A204.1 (cell line): ENCODE results near the gene MFAP3L.

ENCODE experiments used
- FAIRE-seq: peaks from 2 replicates; lab custom pipeline; 2012; peaks lifted over from hg19 to GRCh38; lab: Jason Lieb, UNC

The MFAP3L gene

GRCh38 chr4:170017252-170017651 is 8.9 kb downstream of the MFAP3L start:
- no peak for FAIRE-seq

- no peak for FAIRE-seq
These were observed 10.9 kb downstream of the MFAP3L start for GRCh38 chr4:170015285-170015684.

- no peak for FAIRE-seq
These were observed 11.7 kb downstream of the MFAP3L start for GRCh38 chr4:170014359-170015011.

GRCh38 chr4:170012629-170012958 is 13.6 kb downstream of the MFAP3L start:
- no peak for FAIRE-seq

GRCh38 chr4:170011921-170012628 is 14.1 kb downstream of the MFAP3L start:
- FAIRE-seq: no peak

- no peak for FAIRE-seq
These were observed 16.9 kb downstream of the MFAP3L start for GRCh38 chr4:170009291-170009690.

GRCh38 chr4:170008801-170009200 is 17.4 kb downstream of the MFAP3L start:
- FAIRE-seq: no peak

GRCh38 chr4:170008371-170008770 is 17.8 kb downstream of the MFAP3L start:
- no peak for FAIRE-seq

- no peak for FAIRE-seq
These were observed 19.1 kb downstream of the MFAP3L start for GRCh38 chr4:170007113-170007512.

GRCh38 chr4:170005472-170005871 is 20.7 kb downstream of the MFAP3L start:
- no peak for FAIRE-seq

GRCh38 chr4:170004651-170005295 is 21.4 kb downstream of the MFAP3L start:
- no peak for FAIRE-seq

GRCh38 chr4:170003071-170004070 is 22.8 kb downstream of the MFAP3L start:
- no peak for FAIRE-seq

GRCh38 chr4:170001745-170002267 is 24.4 kb downstream of the MFAP3L start:
- no peak for FAIRE-seq

GRCh38 chr4:170001011-170001744 is 25.0 kb downstream of the MFAP3L start:
- FAIRE-seq: no peak

GRCh38 chr4:169999923-170000322 is 26.3 kb downstream of the MFAP3L start:
- FAIRE-seq: no peak

- no peak for FAIRE-seq
These were observed 27.2 kb downstream of the MFAP3L start for GRCh38 chr4:169998981-169999380.

GRCh38 chr4:169996379-169997240 is 29.6 kb downstream of the MFAP3L start:
- FAIRE-seq: no peak

GRCh38 chr4:169993531-169993930 is 32.7 kb downstream of the MFAP3L start:
- no peak for FAIRE-seq

- no peak for FAIRE-seq
These were observed 37.9 kb downstream of the MFAP3L start for GRCh38 chr4:169988252-169988651.
